HG03571 (cell line): ENCODE results near the gene GALNT18.

Experiments used
- ATAC-seq: cut with Tn5 transposase; IDR thresholded peaks from one replicate; pipeline ENCODE4 v1.9.1; 2021; ENCODE audit not compliant: unreplicated experiment

GALNT18 gene

GRCh38 chr11:11251394-11251970 is 370.3 kb downstream of the GALNT18 start:
- no peak for ATAC-seq

GRCh38 chr11:11250470-11250869 is 371.3 kb downstream of the GALNT18 start:
- no peak for ATAC-seq

GRCh38 chr11:11247576-11247975 is 374.2 kb downstream of the GALNT18 start:
- no peak for ATAC-seq

GRCh38 chr11:11247086-11247485 is 374.7 kb downstream of the GALNT18 start:
- no peak for ATAC-seq

GRCh38 chr11:11246166-11246565 is 375.6 kb downstream of the GALNT18 start:
- ATAC-seq, result no peak

GRCh38 chr11:11245453-11245852 is 376.4 kb downstream of the GALNT18 start:
- ATAC-seq, result no peak

- no peak for ATAC-seq
Observed at GRCh38 chr11:11244470-11245080, 377.2 kb downstream of the GALNT18 start.

- ATAC-seq, result no peak
Observed at GRCh38 chr11:11243590-11244469, 378.0 kb downstream of the GALNT18 start.

GRCh38 chr11:11243209-11243589 is 378.6 kb downstream of the GALNT18 start:
- ATAC-seq, result no peak

GRCh38 chr11:11241284-11241683 is 380.5 kb downstream of the GALNT18 start:
- ATAC-seq, result no peak

GRCh38 chr11:11239959-11240358 is 381.8 kb downstream of the GALNT18 start:
- no peak for ATAC-seq

GRCh38 chr11:11237070-11237832 is 384.6 kb downstream of the GALNT18 start:
- ATAC-seq, result no peak

GRCh38 chr11:11236498-11237059 is 385.2 kb downstream of the GALNT18 start:
- ATAC-seq, result no peak

- ATAC-seq, result no peak
Observed at GRCh38 chr11:11231763-11232162, 390.0 kb downstream of the GALNT18 start.

- no peak for ATAC-seq
Observed at GRCh38 chr11:11230802-11231562, 390.8 kb downstream of the GALNT18 start.

GRCh38 chr11:11230087-11230486 is 391.7 kb downstream of the GALNT18 start:
- ATAC-seq, result no peak

GRCh38 chr11:11229647-11230046 is 392.2 kb downstream of the GALNT18 start:
- ATAC-seq, result no peak

- ATAC-seq, result no peak
Observed at GRCh38 chr11:11227296-11228085, 394.3 kb downstream of the GALNT18 start.
